ENCODE results near the gene FYN. TPM values are rescaled to one million over a fixed set of nuclear protein-coding genes. Genes with fewer than 3 reads are reported as not detected.

The FYN gene
- total RNA-seq, 1 donor = 106 TPM

GRCh38 chr6:111809264-111809663 lies 64.0 kb downstream of the FYN start:
- H3K4me1 ChIP-seq (ENCODE audit: insufficient read depth, low read length) = peaks cover 56% of the 10 kb centered on the region
- DNase-seq (ENCODE audit: insufficient read length, low spot score, missing footprints) = no peak
- peak overlapping the region; percentile 15 for H3K27ac ChIP-seq (ENCODE audit: low read depth, low read length)
- H3K9me3 ChIP-seq (ENCODE audit: low read depth, low read length) = no peaks in the 10 kb centered on the region
- no peak for TF ChIP-seq CTCF (IDR thresholded peaks at IDR 0.05; ENCODE audit: extremely low read depth, low read depth, low read length)
- peaks cover 61% of the 10 kb centered on the region for H3K79me2 ChIP-seq (ENCODE audit: insufficient read depth, low read length)
- H3K36me3 ChIP-seq (ENCODE audit: insufficient read depth, low read length) = no peaks in the 10 kb centered on the region
- no peaks in the 10 kb centered on the region for H4K20me1 ChIP-seq (ENCODE audit: insufficient read depth, low read length)
- H3K27me3 ChIP-seq (ENCODE audit: insufficient read depth, low read length) = no peaks in the 10 kb centered on the region
- H3K4me3 ChIP-seq (ENCODE audit: insufficient read depth, low read length) = no peak overlapping the region
- H3K4me2 ChIP-seq (ENCODE audit: insufficient read depth, low read length) = no peak overlapping the region
- H2AFZ ChIP-seq (ENCODE audit: low read length) = no peak overlapping the region

GRCh38 chr6:111808493-111808892 lies 64.8 kb downstream of the FYN start:
- Histone ChIP-seq H3K9me3 (ENCODE audit: low read depth, low read length) (no peaks in the 10 kb centered on the region), H3K27ac (ENCODE audit: low read depth, low read length) (no peak overlapping the region), H4K20me1 (ENCODE audit: insufficient read depth, low read length) (no peaks in the 10 kb centered on the region), H3K4me2 (ENCODE audit: insufficient read depth, low read length) (no peak overlapping the region), H3K79me2 (ENCODE audit: insufficient read depth, low read length) (peaks cover 57% of the 10 kb centered on the region), H3K36me3 (ENCODE audit: insufficient read depth, low read length) (no peaks in the 10 kb centered on the region), H3K4me3 (ENCODE audit: insufficient read depth, low read length) (no peak overlapping the region), H3K4me1 (ENCODE audit: insufficient read depth, low read length) (peaks cover 55% of the 10 kb centered on the region), H3K27me3 (ENCODE audit: insufficient read depth, low read length) (no peaks in the 10 kb centered on the region), H2AFZ (ENCODE audit: low read length) (no peak overlapping the region)
- no peak for DNase-seq (ENCODE audit: insufficient read length, low spot score, missing footprints)
- no peak for TF ChIP-seq CTCF (IDR thresholded peaks at IDR 0.05; ENCODE audit: extremely low read depth, low read depth, low read length)

GRCh38 chr6:111806561-111807497 lies 66.4 kb downstream of the FYN start:
- Histone ChIP-seq H3K4me2 (ENCODE audit: insufficient read depth, low read length) (peak overlapping the region; percentile 69), H3K4me3 (ENCODE audit: insufficient read depth, low read length) (peak overlapping the region; percentile 30), H3K4me1 (ENCODE audit: insufficient read depth, low read length) (peaks cover 39% of the 10 kb centered on the region), H3K36me3 (ENCODE audit: insufficient read depth, low read length) (no peaks in the 10 kb centered on the region), H3K27me3 (ENCODE audit: insufficient read depth, low read length) (no peaks in the 10 kb centered on the region), H3K9me3 (ENCODE audit: low read depth, low read length) (no peaks in the 10 kb centered on the region), H3K27ac (ENCODE audit: low read depth, low read length) (peak overlapping the region; percentile 95), H2AFZ (ENCODE audit: low read length) (no peak overlapping the region), H4K20me1 (ENCODE audit: insufficient read depth, low read length) (no peaks in the 10 kb centered on the region), H3K79me2 (ENCODE audit: insufficient read depth, low read length) (peaks cover 62% of the 10 kb centered on the region)
- no peak for TF ChIP-seq CTCF (IDR thresholded peaks at IDR 0.05; ENCODE audit: extremely low read depth, low read depth, low read length)
- DNase-seq (ENCODE audit: insufficient read length, low spot score, missing footprints) = no peak

GRCh38 chr6:111806165-111806547 lies 67.1 kb downstream of the FYN start:
- no peak for TF ChIP-seq CTCF (IDR thresholded peaks at IDR 0.05; ENCODE audit: extremely low read depth, low read depth, low read length)
- Histone ChIP-seq H3K27me3 (ENCODE audit: insufficient read depth, low read length) (no peaks in the 10 kb centered on the region), H4K20me1 (ENCODE audit: insufficient read depth, low read length) (no peaks in the 10 kb centered on the region), H3K27ac (ENCODE audit: low read depth, low read length) (peak overlapping the region; percentile 95), H2AFZ (ENCODE audit: low read length) (no peak overlapping the region), H3K4me2 (ENCODE audit: insufficient read depth, low read length) (peak overlapping the region; percentile 69), H3K36me3 (ENCODE audit: insufficient read depth, low read length) (no peaks in the 10 kb centered on the region), H3K4me1 (ENCODE audit: insufficient read depth, low read length) (peaks cover 39% of the 10 kb centered on the region), H3K9me3 (ENCODE audit: low read depth, low read length) (no peaks in the 10 kb centered on the region), H3K79me2 (ENCODE audit: insufficient read depth, low read length) (peaks cover 60% of the 10 kb centered on the region), H3K4me3 (ENCODE audit: insufficient read depth, low read length) (peak overlapping the region; percentile 30)
- DNase-seq (ENCODE audit: insufficient read length, low spot score, missing footprints) = no peak
